K562 (cell line): ENCODE data around the gene SLC22A12. TPM values are rescaled to one million over a fixed set of nuclear protein-coding genes. Genes with fewer than 3 reads are reported as not detected.

Experiments used
- ARID1B ChIP-seq: fragments of 450-650 bp; IDR thresholded peaks from 2 replicates; pipeline ENCODE4 v1.6.1; 2016; ENCODE audit warnings: antibody characterized with exemption, mild to moderate bottlenecking, inconsistent platforms
- PCBP1 ChIP-seq: fragments of 200-400 bp; formaldehyde crosslinking; IDR thresholded peaks from 2 replicates; pipeline ENCODE4 v1.6.1; 2018; ENCODE audit warnings: mild to moderate bottlenecking, low read depth, low read length; ENCODE audit not compliant: poor library complexity, severe bottlenecking
- SMC3 ChIP-seq: conservative IDR thresholded peaks from 2 replicates; pipeline ENCODE4 v1.6.1; 2011; ENCODE audit warnings: low read depth, low read length, improper control_type of control experiment; ENCODE audit not compliant: insufficient read depth
- TSC22D4 ChIP-seq: fragments of 450-650 bp; IDR thresholded peaks from 2 replicates; pipeline ENCODE4 v1.6.1; 2016; ENCODE audit warnings: missing genetic modification characterization, missing biosample characterization, control low read depth
- polyA plus RNA-seq, 8 experiments: library from polyadenylated mRNA; depleted of rRNA in 4 of 8; stranded (reverse) in 5 of 8; unstranded in 3 of 8; fragments of >200 nt; fragmentation: Nextera tagmentation in 2 of 8; fragmentation: Illumina TruSeq in 1 of 8; extraction: Ambion mirVana in 2 of 8; extraction: Trizol in 1 of 8; gene quantifications; 2 replicates each; pipeline versions ENCODE4 v1.2.1 to v1.2.3, GENCODE V29; 2011 to 2014; ENCODE audit warnings: inconsistent platforms in 1 of 8, missing spikeins in 1 of 8
- total RNA-seq, 7 experiments: library from RNA; depleted of rRNA in 6 of 7; stranded (reverse); fragments of >200 nt in 6 of 7; fragmentation: Illumina TruSeq in 2 of 7; extraction: Trizol in 2 of 7; gene quantifications; 2 replicates each; pipeline versions ENCODE4 v1.2.1 to v1.2.3, GENCODE V29; 2011 to 2021; ENCODE audit warnings: low replicate concordance in 1 of 7
- TF ChIP-seq, protein P1 (sequence below): fragments of 250-450 bp; sonication (Bioruptor Pico); IDR thresholded peaks from 2 replicates; pipeline ENCODE4 v1.5.0; 2021; ENCODE audit warnings: mild to moderate bottlenecking, borderline replicate concordance
- TF ChIP-seq, protein P2 (sequence below): fragments of 450-650 bp; IDR thresholded peaks from 2 replicates; pipeline ENCODE4 v1.6.1; 2018; ENCODE audit not compliant: partially characterized antibody
- TF ChIP-seq, protein P3 (sequence below): sonication (generic); formaldehyde crosslinking; IDR thresholded peaks from 2 replicates; pipeline ENCODE4 v1.8.0; 2022; ENCODE audit warnings: mild to moderate bottlenecking, low read depth, missing genetic modification reagents
- TF ChIP-seq, protein P4 (sequence below), 2 experiments: fragments of 450-650 bp; formaldehyde crosslinking in 1 of 2; IDR thresholded peaks; 2 replicates each; pipeline versions ENCODE4 v1.4.0 to v1.6.1; 2014 to 2020; ENCODE audit warnings: mild to moderate bottlenecking in 2 of 2, borderline replicate concordance in 1 of 2, low read depth in 1 of 2

The SLC22A12 gene
- total and polyA plus RNA-seq, 9 of the 15 experiments (the other 6 are each of a cell fraction or from before 2014, with no cell fraction given) = not detected

DNA sequence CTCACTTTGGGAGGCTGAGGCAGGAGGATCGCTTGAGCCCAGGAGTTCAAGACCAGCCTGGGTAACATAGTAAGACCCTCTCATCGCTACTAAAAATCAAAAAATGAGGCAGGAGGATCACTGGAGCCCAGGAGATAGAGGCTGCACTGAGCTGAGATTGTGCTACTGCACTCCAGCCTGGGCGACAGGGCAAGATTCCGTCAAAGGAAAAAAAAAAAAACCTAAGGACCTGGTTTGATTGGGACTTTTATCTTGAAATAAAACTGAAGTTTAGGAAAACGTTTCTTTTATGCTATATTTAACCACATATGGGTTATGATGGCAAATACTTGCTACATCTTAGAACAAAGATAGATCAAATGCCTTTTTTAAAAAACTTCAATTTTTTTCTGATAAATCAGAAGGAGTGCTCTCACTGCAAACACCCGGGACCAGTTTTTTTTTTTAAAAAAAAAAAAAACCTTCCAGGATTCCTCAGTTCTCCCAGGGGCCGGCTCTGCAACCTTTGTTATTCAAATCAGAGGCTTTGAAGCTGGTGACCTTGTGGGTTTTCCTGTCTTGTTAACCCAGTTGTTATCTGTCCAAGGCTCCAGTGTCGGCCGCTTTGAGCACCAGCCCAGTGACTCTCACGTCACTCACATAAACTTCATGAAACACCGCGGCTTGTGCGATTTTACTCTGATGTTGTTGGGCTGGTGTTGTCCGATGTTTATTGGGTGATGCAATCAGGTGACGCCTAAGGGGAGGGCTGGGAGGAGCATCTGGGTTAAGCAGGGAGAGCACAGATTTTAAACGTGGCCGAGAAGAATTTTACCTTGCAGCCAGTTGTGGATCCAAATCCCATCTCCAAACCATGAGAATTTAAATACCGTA lies 24.7 kb upstream of the SLC22A12 start (continued):
- no peak; the same call in 1 of the 2 replicates for TF ChIP-seq ARID1B
- TF ChIP-seq, protein P1, sequence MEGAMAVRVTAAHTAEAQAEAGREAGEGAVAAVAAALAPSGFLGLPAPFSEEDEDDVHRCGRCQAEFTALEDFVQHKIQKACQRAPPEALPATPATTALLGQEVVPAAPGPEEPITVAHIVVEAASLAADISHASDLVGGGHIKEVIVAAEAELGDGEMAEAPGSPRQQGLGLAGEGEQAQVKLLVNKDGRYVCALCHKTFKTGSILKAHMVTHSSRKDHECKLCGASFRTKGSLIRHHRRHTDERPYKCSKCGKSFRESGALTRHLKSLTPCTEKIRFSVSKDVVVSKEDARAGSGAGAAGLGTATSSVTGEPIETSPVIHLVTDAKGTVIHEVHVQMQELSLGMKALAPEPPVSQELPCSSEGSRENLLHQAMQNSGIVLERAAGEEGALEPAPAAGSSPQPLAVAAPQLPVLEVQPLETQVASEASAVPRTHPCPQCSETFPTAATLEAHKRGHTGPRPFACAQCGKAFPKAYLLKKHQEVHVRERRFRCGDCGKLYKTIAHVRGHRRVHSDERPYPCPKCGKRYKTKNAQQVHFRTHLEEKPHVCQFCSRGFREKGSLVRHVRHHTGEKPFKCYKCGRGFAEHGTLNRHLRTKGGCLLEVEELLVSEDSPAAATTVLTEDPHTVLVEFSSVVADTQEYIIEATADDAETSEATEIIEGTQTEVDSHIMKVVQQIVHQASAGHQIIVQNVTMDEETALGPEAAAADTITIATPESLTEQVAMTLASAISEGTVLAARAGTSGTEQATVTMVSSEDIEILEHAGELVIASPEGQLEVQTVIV (CRISPR knock-in tag) = no peak
- TF ChIP-seq, protein P2, sequence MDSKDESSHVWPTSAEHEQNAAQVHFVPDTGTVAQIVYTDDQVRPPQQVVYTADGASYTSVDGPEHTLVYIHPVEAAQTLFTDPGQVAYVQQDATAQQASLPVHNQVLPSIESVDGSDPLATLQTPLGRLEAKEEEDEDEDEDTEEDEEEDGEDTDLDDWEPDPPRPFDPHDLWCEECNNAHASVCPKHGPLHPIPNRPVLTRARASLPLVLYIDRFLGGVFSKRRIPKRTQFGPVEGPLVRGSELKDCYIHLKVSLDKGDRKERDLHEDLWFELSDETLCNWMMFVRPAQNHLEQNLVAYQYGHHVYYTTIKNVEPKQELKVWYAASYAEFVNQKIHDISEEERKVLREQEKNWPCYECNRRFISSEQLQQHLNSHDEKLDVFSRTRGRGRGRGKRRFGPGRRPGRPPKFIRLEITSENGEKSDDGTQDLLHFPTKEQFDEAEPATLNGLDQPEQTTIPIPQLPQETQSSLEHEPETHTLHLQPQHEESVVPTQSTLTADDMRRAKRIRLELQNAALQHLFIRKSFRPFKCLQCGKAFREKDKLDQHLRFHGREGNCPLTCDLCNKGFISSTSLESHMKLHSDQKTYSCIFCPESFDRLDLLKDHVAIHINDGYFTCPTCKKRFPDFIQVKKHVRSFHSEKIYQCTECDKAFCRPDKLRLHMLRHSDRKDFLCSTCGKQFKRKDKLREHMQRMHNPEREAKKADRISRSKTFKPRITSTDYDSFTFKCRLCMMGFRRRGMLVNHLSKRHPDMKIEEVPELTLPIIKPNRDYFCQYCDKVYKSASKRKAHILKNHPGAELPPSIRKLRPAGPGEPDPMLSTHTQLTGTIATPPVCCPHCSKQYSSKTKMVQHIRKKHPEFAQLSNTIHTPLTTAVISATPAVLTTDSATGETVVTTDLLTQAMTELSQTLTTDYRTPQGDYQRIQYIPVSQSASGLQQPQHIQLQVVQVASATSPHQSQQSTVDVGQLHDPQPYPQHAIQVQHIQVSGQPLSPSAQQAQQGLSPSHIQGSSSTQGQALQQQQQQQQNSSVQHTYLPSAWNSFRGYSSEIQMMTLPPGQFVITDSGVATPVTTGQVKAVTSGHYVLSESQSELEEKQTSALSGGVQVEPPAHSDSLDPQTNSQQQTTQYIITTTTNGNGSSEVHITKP = no peak
- TF ChIP-seq, protein P3, sequence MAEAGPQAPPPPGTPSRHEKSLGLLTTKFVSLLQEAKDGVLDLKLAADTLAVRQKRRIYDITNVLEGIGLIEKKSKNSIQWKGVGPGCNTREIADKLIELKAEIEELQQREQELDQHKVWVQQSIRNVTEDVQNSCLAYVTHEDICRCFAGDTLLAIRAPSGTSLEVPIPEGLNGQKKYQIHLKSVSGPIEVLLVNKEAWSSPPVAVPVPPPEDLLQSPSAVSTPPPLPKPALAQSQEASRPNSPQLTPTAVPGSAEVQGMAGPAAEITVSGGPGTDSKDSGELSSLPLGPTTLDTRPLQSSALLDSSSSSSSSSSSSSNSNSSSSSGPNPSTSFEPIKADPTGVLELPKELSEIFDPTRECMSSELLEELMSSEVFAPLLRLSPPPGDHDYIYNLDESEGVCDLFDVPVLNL (CRISPR knock-in tag) = no peak
- no peak for TF ChIP-seq SMC3
- TF ChIP-seq, protein P4, sequence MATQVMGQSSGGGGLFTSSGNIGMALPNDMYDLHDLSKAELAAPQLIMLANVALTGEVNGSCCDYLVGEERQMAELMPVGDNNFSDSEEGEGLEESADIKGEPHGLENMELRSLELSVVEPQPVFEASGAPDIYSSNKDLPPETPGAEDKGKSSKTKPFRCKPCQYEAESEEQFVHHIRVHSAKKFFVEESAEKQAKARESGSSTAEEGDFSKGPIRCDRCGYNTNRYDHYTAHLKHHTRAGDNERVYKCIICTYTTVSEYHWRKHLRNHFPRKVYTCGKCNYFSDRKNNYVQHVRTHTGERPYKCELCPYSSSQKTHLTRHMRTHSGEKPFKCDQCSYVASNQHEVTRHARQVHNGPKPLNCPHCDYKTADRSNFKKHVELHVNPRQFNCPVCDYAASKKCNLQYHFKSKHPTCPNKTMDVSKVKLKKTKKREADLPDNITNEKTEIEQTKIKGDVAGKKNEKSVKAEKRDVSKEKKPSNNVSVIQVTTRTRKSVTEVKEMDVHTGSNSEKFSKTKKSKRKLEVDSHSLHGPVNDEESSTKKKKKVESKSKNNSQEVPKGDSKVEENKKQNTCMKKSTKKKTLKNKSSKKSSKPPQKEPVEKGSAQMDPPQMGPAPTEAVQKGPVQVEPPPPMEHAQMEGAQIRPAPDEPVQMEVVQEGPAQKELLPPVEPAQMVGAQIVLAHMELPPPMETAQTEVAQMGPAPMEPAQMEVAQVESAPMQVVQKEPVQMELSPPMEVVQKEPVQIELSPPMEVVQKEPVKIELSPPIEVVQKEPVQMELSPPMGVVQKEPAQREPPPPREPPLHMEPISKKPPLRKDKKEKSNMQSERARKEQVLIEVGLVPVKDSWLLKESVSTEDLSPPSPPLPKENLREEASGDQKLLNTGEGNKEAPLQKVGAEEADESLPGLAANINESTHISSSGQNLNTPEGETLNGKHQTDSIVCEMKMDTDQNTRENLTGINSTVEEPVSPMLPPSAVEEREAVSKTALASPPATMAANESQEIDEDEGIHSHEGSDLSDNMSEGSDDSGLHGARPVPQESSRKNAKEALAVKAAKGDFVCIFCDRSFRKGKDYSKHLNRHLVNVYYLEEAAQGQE (IDR thresholded peaks at IDR 0.05; ENCODE audit: borderline replicate concordance) = peak; percentile 51; the same call in 1 of the 2 replicates
- TF ChIP-seq, protein P4 (CRISPR knock-in tag; IDR thresholded peaks at IDR 0.05; ENCODE audit: low read depth) = no peak
- no peak for TF ChIP-seq PCBP1
- TF ChIP-seq TSC22D4 = no peak
